ENCODE data around the gene TACO1. TPM values are rescaled to one million over a fixed set of nuclear protein-coding genes. Genes with fewer than 3 reads are reported as not detected.

Gene TACO1
- total and polyA plus RNA-seq, 2 experiments from 2014 or later, result 15.4 to 19.9 TPM

GRCh38 chr17:63598281-63598680 is 2.4 kb upstream of the TACO1 start:
- no peak for TF ChIP-seq STAT1 (IDR thresholded peaks at IDR 0.05; ENCODE audit: unreplicated experiment)
- TF ChIP-seq ZNF114 (CRISPR knock-in tag; IDR thresholded peaks at IDR 0.05), result no peak
- TF ChIP-seq CTCF (conservative IDR thresholded peaks at IDR 0.05; ENCODE audit: low read depth in 2 of 2), result no peak
- no peak for TF ChIP-seq POLR2AphosphoS5 (IDR thresholded peaks at IDR 0.05; ENCODE audit: low read depth)
- no peak for TF ChIP-seq EZH2phosphoT487 (IDR thresholded peaks at IDR 0.05; ENCODE audit: unreplicated experiment)
- no peak for TF ChIP-seq ZNF331 (CRISPR knock-in tag; IDR thresholded peaks at IDR 0.05; ENCODE audit: low read depth)
- no peak for TF ChIP-seq ETS1 (IDR thresholded peaks at IDR 0.05)
- TF ChIP-seq REST (IDR thresholded peaks at IDR 0.05; ENCODE audit: unreplicated experiment), result no peak
- no peak for TF ChIP-seq CREB1 (CRISPR knock-in tag; IDR thresholded peaks at IDR 0.05; ENCODE audit: low read depth)
- no peak for TF ChIP-seq EZH2 (IDR thresholded peaks at IDR 0.05; ENCODE audit: low read depth, unreplicated experiment)
- TF ChIP-seq NANOG (IDR thresholded peaks at IDR 0.05; ENCODE audit: borderline replicate concordance), result no peak
- no peak overlapping the region for H3K4me3 Mint-ChIP-seq
- H3K27me3 Mint-ChIP-seq (ENCODE audit: insufficient read depth, low read depth, poor library complexity), result peaks cover 9% of the 10 kb centered on the region
- H3K9me3 Mint-ChIP-seq, result no peaks in the 10 kb centered on the region
- H4K20me1 ChIP-seq (replicated peaks; ENCODE audit: insufficient read depth), result no peaks in the 10 kb centered on the region
- no peaks in the 10 kb centered on the region for H3K27me3 ChIP-seq (ENCODE audit: insufficient read depth)
- peaks cover 6% of the 10 kb centered on the region; the same call in 1 of the 2 replicates for H3K4me1 ChIP-seq (ENCODE audit: insufficient read depth)
- ATAC-seq (no peak), DNase-seq (ENCODE audit: low spot score) (no peak)
- no peak overlapping the region for H2AFZ ChIP-seq
- H3K9me2 ChIP-seq (ENCODE audit: insufficient read depth), result no peaks in the 10 kb centered on the region
- H3K27ac Mint-ChIP-seq, result no peak overlapping the region
- H3F3A ChIP-seq (replicated peaks; ENCODE audit: low read depth), result no peaks in the 10 kb centered on the region
- no peak overlapping the region for H3K27ac ChIP-seq (ENCODE audit: low read depth)
- H3K4me1 Mint-ChIP-seq, result peaks cover 8% of the 10 kb centered on the region; the same call in 2 of the 3 replicates
- H3K4me3 ChIP-seq, result no peak overlapping the region
- H3K36me3 Mint-ChIP-seq (ENCODE audit: low read depth), result no peaks in the 10 kb centered on the region
- no peak overlapping the region for H3K4me2 ChIP-seq
- peaks cover 3% of the 10 kb centered on the region; the same call in 1 of the 2 replicates for H3K36me3 ChIP-seq (ENCODE audit: insufficient read depth)
- H3K79me2 ChIP-seq (replicated peaks; ENCODE audit: insufficient read depth), result peaks cover 4% of the 10 kb centered on the region; the same call in 1 of the 2 replicates

All from GM23338 (cell line).